SKM-1 treated with dmso at 0.1 percent for 144 hours (cell line): ENCODE data around the gene SLC2A11.
"Not testable (repeated sequence)": the region's sequence is repeated elsewhere in the genome, so short reads cannot be mapped to it uniquely, and the experiment has no call there.

Source experiments
- DNase-seq: peaks from one replicate; lab custom pipeline; 2025; ENCODE audit not compliant: unreplicated experiment; lab: John Stamatoyannopoulos, UW

The SLC2A11 gene

GRCh38 chr22:23904573-23905254, 47.0 kb downstream of the SLC2A11 start:
- no peak for DNase-seq

GRCh38 chr22:23906641-23907040, 49.0 kb downstream of the SLC2A11 start:
- DNase-seq = no peak

DNA sequence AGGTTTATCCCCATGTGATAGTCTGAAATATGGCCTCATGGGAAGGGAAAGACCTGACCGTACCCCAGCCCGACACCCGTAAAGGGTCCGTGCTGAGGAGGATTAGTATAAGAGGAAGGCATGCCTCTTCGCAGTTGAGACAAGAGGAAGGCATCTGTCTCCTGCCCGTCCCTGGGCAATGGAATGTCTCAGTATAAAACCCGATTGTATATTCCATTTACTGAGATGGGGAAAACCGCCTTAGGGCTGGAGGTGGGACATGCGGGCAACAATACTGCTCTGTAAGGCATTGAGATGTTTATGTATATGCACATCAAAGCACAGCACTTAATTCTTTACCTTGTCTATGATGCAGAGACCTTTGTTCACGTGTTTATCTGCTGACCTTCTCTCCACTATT, 49.7 kb downstream of the SLC2A11 start:
- not testable (repeated sequence) for DNase-seq

DNA sequence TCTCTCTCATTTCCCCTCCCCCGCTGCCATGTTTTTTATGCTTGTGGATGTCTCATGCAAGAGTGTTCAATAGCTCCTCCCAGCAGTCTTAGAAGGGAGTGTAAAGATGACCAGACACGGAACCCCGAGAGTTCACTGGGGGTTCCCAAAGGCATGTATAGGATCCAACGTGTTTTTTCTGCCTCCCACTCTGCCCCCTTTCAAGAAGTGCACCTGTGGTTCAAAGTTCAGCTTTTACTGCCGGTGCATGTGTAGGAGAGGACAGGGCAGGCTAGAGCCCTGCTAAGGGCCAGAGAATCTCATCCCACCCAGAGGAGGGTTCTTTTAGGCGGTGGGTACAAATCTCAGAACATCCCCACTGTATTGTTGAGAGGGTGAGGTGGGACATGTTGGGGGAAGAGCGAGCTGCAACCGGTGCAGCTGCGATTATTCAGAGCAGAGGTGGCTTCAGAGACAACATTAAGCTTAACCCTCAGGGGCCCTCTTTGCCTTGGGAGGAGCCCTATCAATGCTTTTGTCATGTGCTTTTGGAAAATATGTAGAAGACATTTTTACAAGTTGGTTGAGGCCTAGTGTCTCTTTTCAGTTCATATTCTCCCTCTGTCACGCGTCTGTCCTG, 51.0 kb downstream of the SLC2A11 start:
- no peak for DNase-seq

DNA sequence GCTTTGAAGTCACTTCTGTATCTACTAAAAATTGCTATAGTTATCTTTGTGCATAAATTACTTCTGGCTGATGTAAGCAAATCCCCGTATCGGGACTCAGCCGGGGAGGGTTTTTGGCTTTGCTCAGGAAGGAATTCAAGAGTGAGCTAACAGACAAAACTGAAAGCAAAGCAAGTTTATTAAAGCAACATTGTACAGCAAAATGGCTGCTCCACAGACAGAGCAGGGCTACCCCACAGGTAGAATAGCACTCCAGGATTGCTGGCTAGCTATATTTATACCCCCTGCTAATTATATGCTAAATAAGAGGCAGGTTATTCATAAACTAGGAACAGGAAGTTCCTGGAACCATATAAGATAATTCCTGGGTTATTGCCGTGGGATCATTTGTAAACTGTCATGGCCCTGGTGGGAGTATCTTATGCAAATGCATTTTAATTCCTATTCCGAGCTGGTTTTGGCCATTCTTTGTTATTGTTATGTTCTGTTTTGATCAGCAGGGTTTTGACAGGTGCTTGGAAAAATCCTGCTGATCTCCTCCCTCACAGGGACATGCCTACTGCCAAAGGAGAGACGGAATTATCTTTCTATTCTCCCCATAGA, 51.7 kb downstream of the SLC2A11 start:
- no peak for DNase-seq

GRCh38 chr22:23910496-23911190, 53.0 kb downstream of the SLC2A11 start:
- no peak for DNase-seq

DNA sequence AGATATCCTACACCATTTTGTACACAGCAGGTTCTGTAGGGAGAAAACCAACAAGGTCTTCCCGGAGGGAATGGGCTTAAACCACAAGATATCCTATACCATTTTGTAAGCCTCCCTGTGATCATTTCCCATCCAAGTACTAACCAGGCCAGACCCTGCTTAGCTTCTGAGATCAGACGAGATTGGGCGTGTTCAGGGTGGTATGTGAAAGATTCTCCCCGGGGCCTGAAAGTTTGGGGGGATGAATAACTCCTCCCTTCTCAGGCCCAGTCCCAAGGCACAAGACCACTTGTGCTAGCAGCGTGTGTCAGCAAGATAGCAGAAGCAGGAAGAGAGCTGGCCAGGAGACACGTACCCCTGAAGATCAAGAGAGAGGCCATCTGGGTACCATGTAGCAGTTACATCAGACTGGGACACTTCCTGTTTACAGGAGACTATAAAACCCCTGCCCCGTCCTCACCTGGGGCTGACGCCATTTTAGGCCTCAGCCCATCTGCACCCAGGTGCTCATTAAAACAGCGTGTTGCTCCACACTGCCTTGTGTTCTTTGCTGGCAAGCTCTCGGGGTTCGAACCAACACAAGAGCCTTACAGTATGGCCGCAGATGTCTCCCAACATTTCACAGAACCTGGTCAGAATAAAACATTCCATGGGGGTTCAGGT, 53.8 kb downstream of the SLC2A11 start:
- DNase-seq = no peak

- DNase-seq = no peak
Observed at GRCh38 chr22:23912293-23912903, 54.7 kb downstream of the SLC2A11 start.

DNA sequence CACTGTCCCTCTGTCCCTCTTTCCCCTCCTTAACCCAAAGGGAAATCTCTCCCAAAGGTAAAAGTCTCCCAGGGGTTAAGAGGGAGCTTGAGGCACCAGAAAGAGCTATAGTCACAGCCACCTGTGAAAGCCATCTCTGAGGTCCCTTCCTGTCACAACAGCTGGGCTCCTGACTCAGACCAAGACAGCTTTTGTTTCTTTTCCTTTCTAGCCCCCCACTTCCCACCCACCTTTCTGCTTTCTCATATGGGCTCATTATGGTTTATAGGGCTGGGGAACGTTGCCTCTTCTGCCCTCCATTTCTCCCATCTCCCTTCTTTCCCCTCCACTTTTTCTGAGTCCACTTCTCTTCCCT, 55.6 kb downstream of the SLC2A11 start:
- DNase-seq = no peak

- peak; percentile 96 for DNase-seq
Observed at GRCh38 chr22:23913661-23914353, 56.1 kb downstream of the SLC2A11 start.

- DNase-seq = no peak
Observed at GRCh38 chr22:23915290-23915689, 57.6 kb downstream of the SLC2A11 start.

DNA sequence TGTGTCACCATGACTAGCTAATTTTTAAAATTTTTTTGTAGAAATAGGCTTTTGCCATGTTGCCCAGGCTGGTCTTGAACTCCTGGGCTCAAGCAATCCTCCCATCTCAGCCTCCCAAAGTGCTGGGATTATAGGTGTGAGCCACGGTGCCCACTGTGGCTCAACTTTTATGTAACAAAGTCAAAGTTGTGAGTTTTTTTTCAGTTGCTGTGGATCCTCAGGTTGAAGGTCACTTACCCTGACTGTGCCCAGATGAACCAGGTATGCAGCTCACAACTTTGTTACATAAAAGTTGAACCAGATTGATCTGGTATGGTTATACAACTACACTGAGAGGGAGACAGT, 62.6 kb downstream of the SLC2A11 start:
- DNase-seq = not testable (repeated sequence)

DNA sequence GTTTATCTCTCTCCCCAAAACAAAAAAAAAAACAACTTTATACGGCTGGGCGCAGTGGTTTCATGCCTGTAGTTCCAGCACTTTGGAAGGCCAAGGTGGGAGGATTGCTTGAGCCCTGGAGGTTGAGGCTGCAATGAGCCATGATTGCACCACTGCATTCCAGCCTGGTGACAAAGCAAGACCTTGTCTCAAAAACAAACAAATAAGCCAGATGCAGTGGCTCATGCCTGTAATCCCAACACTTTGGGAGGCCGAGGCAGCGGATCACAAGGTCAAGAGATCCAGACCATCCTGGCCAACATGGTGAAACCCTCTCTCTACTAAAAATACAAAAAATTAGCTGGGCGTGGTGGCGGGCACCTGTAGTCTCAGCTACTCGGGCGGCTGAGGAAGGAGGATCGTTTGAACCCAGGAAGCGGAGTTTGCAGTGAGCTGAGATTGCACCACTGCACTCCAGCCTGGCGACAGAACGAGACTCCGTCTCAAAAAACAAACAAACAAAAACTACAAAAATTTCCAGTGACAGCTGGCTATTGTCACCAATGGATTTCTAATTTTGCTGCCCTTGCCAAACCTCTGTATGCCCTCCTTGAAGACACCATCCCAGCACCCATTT, 64.0 kb downstream of the SLC2A11 start:
- DNase-seq = not testable (repeated sequence)

- no peak for DNase-seq
Observed at GRCh38 chr22:23922921-23923320, 65.2 kb downstream of the SLC2A11 start.

- no peak for DNase-seq
Observed at GRCh38 chr22:23925020-23925606, 67.4 kb downstream of the SLC2A11 start.

DNA sequence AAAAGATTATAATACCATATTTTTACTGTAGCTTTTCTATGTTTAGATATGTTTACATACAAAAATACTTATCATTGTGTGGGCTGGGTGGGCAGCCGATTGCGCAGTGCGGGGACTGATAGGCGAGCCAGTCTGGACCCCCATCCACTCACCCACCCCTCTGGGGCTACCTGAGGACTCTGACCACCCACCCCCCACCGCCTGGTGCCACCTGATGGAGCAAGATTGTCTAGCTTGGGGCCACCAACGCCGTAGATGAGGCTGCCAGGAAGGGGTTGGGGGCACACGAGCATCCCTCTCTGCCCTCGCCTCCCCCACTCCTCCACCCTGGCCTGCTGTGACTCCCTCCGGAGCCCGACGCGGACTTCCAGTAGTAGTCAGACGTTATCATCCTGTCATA, 68.9 kb downstream of the SLC2A11 start:
- DNase-seq = no peak
